H9 (cell line): ENCODE results near the gene CD1D. TPM values are rescaled to one million over a fixed set of nuclear protein-coding genes. Genes with fewer than 3 reads are reported as not detected.

ENCODE experiments used
- DNase-seq: peaks from one replicate; pipeline ENCODE4 v3.0.0-alpha.2; 2017
- H2AFZ ChIP-seq: one replicate; pipeline ENCODE4 v1.6.1; 2013; ENCODE audit warnings: mild to moderate bottlenecking, low read length, control low read depth, moderate library complexity
- H2AK5ac ChIP-seq: 2 replicates; pipeline ENCODE4 v1.6.1; 2013; ENCODE audit warnings: low read length, control low read depth, mixed read lengths; ENCODE audit not compliant: insufficient read length
- H2BK120ac ChIP-seq: one replicate; pipeline ENCODE4 v1.6.1; 2013; ENCODE audit warnings: low read depth, mild to moderate bottlenecking, low read length, control low read depth, inconsistent platforms; ENCODE audit not compliant: poor library complexity, severe bottlenecking
- H2BK12ac ChIP-seq: 2 replicates; pipeline ENCODE4 v1.6.1; 2013; ENCODE audit warnings: low read length, control low read depth, mixed read lengths, low read depth; ENCODE audit not compliant: insufficient read length
- H2BK15ac ChIP-seq: 2 replicates; pipeline ENCODE4 v1.6.1; 2013; ENCODE audit warnings: low read depth, low read length, control low read depth
- H2BK20ac ChIP-seq: one replicate; pipeline ENCODE4 v1.6.1; 2013; ENCODE audit warnings: low read depth, mild to moderate bottlenecking, low read length, control low read depth, inconsistent platforms; ENCODE audit not compliant: poor library complexity, severe bottlenecking
- H2BK5ac ChIP-seq: 2 replicates; pipeline ENCODE4 v1.6.1; 2013; ENCODE audit warnings: low read length, control low read depth, mixed read lengths; ENCODE audit not compliant: insufficient read length
- H3K14ac ChIP-seq: 2 replicates; pipeline ENCODE4 v1.6.1; 2013; ENCODE audit warnings: low read length, control low read depth; ENCODE audit not compliant: insufficient read depth
- H3K18ac ChIP-seq: 2 replicates; pipeline ENCODE4 v1.6.1; 2013; ENCODE audit warnings: low read depth, mild to moderate bottlenecking, mixed read lengths, low read length, control low read depth; ENCODE audit not compliant: insufficient read length
- H3K23ac ChIP-seq: 2 replicates; pipeline ENCODE4 v1.6.1; 2013; ENCODE audit warnings: low read length, control low read depth, mixed read lengths, low read depth; ENCODE audit not compliant: insufficient read length
- H3K23me2 ChIP-seq: 2 replicates; pipeline ENCODE4 v1.6.1; 2013; ENCODE audit warnings: low read depth, mild to moderate bottlenecking, mixed read lengths, low read length, control low read depth; ENCODE audit not compliant: insufficient read length, poor library complexity, severe bottlenecking
- H3K27ac ChIP-seq: 2 replicates; pipeline ENCODE4 v1.5.1; 2013; ENCODE audit warnings: low read length, control low read depth, mixed read lengths, low read depth; ENCODE audit not compliant: insufficient read length
- H3K27me3 ChIP-seq: 2 replicates; pipeline ENCODE4 v1.6.1; 2013; ENCODE audit warnings: low read length, control low read depth, inconsistent platforms; ENCODE audit not compliant: insufficient read depth
- H3K4ac ChIP-seq: 2 replicates; pipeline ENCODE4 v1.6.1; 2013; ENCODE audit warnings: low read depth, mild to moderate bottlenecking, control low read depth, inconsistent platforms, low read length, moderate library complexity
- H3K4me1 ChIP-seq: 2 replicates; pipeline ENCODE4 v1.6.1; 2013; ENCODE audit warnings: low read length, control low read depth, inconsistent platforms; ENCODE audit not compliant: insufficient read depth
- H3K4me2 ChIP-seq: 2 replicates; pipeline ENCODE4 v1.6.1; 2013; ENCODE audit warnings: low read length, control low read depth, mixed read lengths; ENCODE audit not compliant: insufficient read length, insufficient read depth
- H3K56ac ChIP-seq: 2 replicates; pipeline ENCODE4 v1.6.1; 2013; ENCODE audit warnings: low read depth, mild to moderate bottlenecking, mixed read lengths, low read length, control low read depth; ENCODE audit not compliant: insufficient read length
- H3K79me1 ChIP-seq: 2 replicates; pipeline ENCODE4 v1.6.1; 2013; ENCODE audit warnings: low read depth, mild to moderate bottlenecking, moderate library complexity, low read length, control low read depth, inconsistent platforms; ENCODE audit not compliant: insufficient read depth, poor library complexity, severe bottlenecking
- H3K79me2 ChIP-seq: 2 replicates; pipeline ENCODE4 v1.6.1; 2013; ENCODE audit warnings: low read length, control low read depth, inconsistent platforms; ENCODE audit not compliant: insufficient read depth
- H3K9ac ChIP-seq: 2 replicates; pipeline ENCODE4 v1.6.1; 2013; ENCODE audit warnings: low read length, control low read depth, mixed read lengths; ENCODE audit not compliant: insufficient read length; ENCODE audit errors: extremely low read depth
- H3K9me3 ChIP-seq: one replicate; pipeline ENCODE4 v1.6.1; 2013; ENCODE audit warnings: low read depth, low read length, inconsistent platforms; ENCODE audit not compliant: control insufficient read depth
- H3T11ph ChIP-seq: one replicate; pipeline ENCODE4 v1.6.1; 2013; ENCODE audit warnings: mild to moderate bottlenecking, low read length, control low read depth, inconsistent platforms
- H4K20me1 ChIP-seq: one replicate; pipeline ENCODE4 v1.6.1; 2013; ENCODE audit not compliant: control insufficient read depth, insufficient read length, insufficient read depth
- H4K5ac ChIP-seq: 2 replicates; pipeline ENCODE4 v1.6.1; 2013; ENCODE audit warnings: low read depth, mild to moderate bottlenecking, mixed read lengths, low read length, control low read depth; ENCODE audit not compliant: insufficient read length
- H4K8ac ChIP-seq: replicated peaks from 2 replicates; pipeline ENCODE4 v1.6.1; 2013; ENCODE audit warnings: low read length, control low read depth, mixed read lengths, low read depth; ENCODE audit not compliant: insufficient read length
- H4K91ac ChIP-seq: 2 replicates; pipeline ENCODE4 v1.6.1; 2013; ENCODE audit warnings: low read depth, mild to moderate bottlenecking, moderate library complexity, mixed read lengths, low read length, control low read depth; ENCODE audit not compliant: insufficient read length
- H3K27ac Mint-ChIP-seq, 3 experiments: 2 replicates in 2 of 3; 3 replicates in 1 of 3; pipeline ENCODE4 v1.8.0; 2020 to 2021; ENCODE audit warnings: mixed read lengths in 3 of 3, mild to moderate bottlenecking in 1 of 3, moderate library complexity in 1 of 3
- H3K27me3 Mint-ChIP-seq: 2 replicates; pipeline ENCODE4 v1.8.0; 2021; ENCODE audit warnings: low read depth, mild to moderate bottlenecking, moderate library complexity, mixed read lengths
- H3K36me3 Mint-ChIP-seq, 3 experiments: 2 replicates in 2 of 3; 3 replicates in 1 of 3; pipeline ENCODE4 v1.8.0; 2020 to 2021; ENCODE audit warnings: low read depth in 3 of 3, mixed read lengths in 3 of 3; ENCODE audit not compliant: insufficient read depth in 1 of 3
- H3K4me1 Mint-ChIP-seq, 2 experiments: 2 replicates each; pipeline ENCODE4 v1.8.0; 2020; ENCODE audit warnings: mixed read lengths in 2 of 2
- H3K4me3 Mint-ChIP-seq, 2 experiments: 2 replicates in 1 of 2; 3 replicates in 1 of 2; pipeline ENCODE4 v1.8.0; 2020 to 2021; ENCODE audit warnings: mild to moderate bottlenecking in 2 of 2, mixed read lengths in 2 of 2, moderate library complexity in 1 of 2
- H3K9me3 Mint-ChIP-seq, 2 experiments: 2 replicates in 1 of 2; 3 replicates in 1 of 2; pipeline ENCODE4 v1.8.0; 2020; ENCODE audit warnings: mild to moderate bottlenecking in 2 of 2, mixed read lengths in 2 of 2, moderate library complexity in 1 of 2
- CTCF ChIP-seq: fragments of 200-600 bp; sonication (generic); conservative IDR thresholded peaks from 3 replicates; pipeline ENCODE4 v1.8.0; 2021; ENCODE audit warnings: antibody characterized with exemption, mild to moderate bottlenecking
- WGBS: extraction: QIAGEN DNeasy Blood & Tissue Kit; methylation state at CpG from one replicate; pipeline ENCODE4 v1.1.7; 2013; ENCODE audit warnings: missing lambda C conversion rate, low lambda C conversion rate, mixed read lengths; ENCODE audit not compliant: insufficient read length; ENCODE audit errors: extremely low coverage; 5-methylcytosine and 5-hydroxymethylcytosine counted together
- total RNA-seq: library from RNA; stranded (reverse); gene quantifications from 2 replicates; pipeline ENCODE4 v1.2.1, GENCODE V29; 2021

Gene CD1D
- total RNA-seq, 1 experiment from 2014 or later, result 0.98 TPM

- Histone ChIP-seq H2AFZ (no peak overlapping the region), H4K91ac (no peak overlapping the region), H3K56ac (no peak overlapping the region), H3K4me1 (no peaks in the 10 kb centered on the region), H4K8ac (no peak overlapping the region), H3K4ac (no peak overlapping the region), H3K9ac (no peak overlapping the region), H4K20me1 (no peaks in the 10 kb centered on the region), H3K4me2 (no peak overlapping the region), H2AK5ac (no peak overlapping the region), H3T11ph (no peak overlapping the region), H3K23ac (no peak overlapping the region), H4K5ac (no peak overlapping the region), H2BK120ac (no peak overlapping the region), H3K79me2 (no peaks in the 10 kb centered on the region), H2BK15ac (no peak overlapping the region), H2BK12ac (no peak overlapping the region), H3K27me3 (no peaks in the 10 kb centered on the region), H2BK5ac (no peak overlapping the region), H3K79me1 (no peaks in the 10 kb centered on the region), H3K23me2 (no peaks in the 10 kb centered on the region), H3K18ac (no peak overlapping the region), H3K14ac (no peak overlapping the region), H3K9me3 (no peaks in the 10 kb centered on the region), H3K27ac (no peak overlapping the region), H2BK20ac (no peak overlapping the region)
- H3K4me3 Mint-ChIP-seq, result no peak overlapping the region
- WGBS, result no CpG with 5 or more reads among the region's 5 CpGs
- H3K9me3 Mint-ChIP-seq, result no peaks in the 10 kb centered on the region; a peak in 1 of 5 replicates
- no peak for TF ChIP-seq CTCF
- no peak for DNase-seq
- no peaks in the 10 kb centered on the region for H3K27me3 Mint-ChIP-seq
- H3K27ac Mint-ChIP-seq, result no peak overlapping the region
- peaks cover 10 to 11% of the 10 kb centered on the region in 2 experiments; a peak in 3 of 4 replicates for H3K4me1 Mint-ChIP-seq
- no peaks in the 10 kb centered on the region for H3K36me3 Mint-ChIP-seq
These were observed 19.2 kb downstream of the CD1D start for GRCh38 chr1:158199849-158200248.
